Lower leg skin (tissue), 3 donors: ENCODE data around the gene DIRAS1.
A peak's percentile ranks its signal among the peaks of the same experiment; 100 is the strongest.

Experiments used
- CTCF ChIP-seq, 3 donors: fragments of 450-650 bp; IDR thresholded peaks; one replicate each; pipeline ENCODE4 v1.5.1; 2016; ENCODE audit warnings: antibody characterized with exemption in 3 of 3, mild to moderate bottlenecking in 3 of 3, moderate library complexity in 2 of 3
- POLR2A ChIP-seq, 2 donors: fragments of 450-650 bp; IDR thresholded peaks; one replicate each; pipeline ENCODE4 v1.6.1; 2016 to 2017; ENCODE audit warnings: antibody characterized with exemption in 2 of 2, mild to moderate bottlenecking in 1 of 2, moderate library complexity in 1 of 2

- TF ChIP-seq CTCF (IDR thresholded peaks at IDR 0.05) (peak in 1 of 3 donors; percentile 29), POLR2A (IDR thresholded peaks at IDR 0.05) (no peak)
These were observed 18.6 kb upstream of the DIRAS1 start, which contains the start of gene SLC39A3 for GRCh38 chr19:2739602-2740313.
